HL-60/S4 treated with phorbol 12-myristate 13-acetate at 8.2 ng/mL for 4 days and 3 days (cell line): Measurements from ENCODE around the gene ITPKC.
"Not testable (repeated sequence)": the region's sequence is repeated elsewhere in the genome, so short reads cannot be mapped to it uniquely, and the experiment has no call there.

ENCODE experiments used
- in situ Hi-C: fragments of 300-500 bp; cut with MboI; formaldehyde crosslinking; loops from 2 replicates; pipeline ENCODE4 v1.15.0; 2022; ENCODE audit warnings: low sequenced_read_pairs

ITPKC gene

DNA sequence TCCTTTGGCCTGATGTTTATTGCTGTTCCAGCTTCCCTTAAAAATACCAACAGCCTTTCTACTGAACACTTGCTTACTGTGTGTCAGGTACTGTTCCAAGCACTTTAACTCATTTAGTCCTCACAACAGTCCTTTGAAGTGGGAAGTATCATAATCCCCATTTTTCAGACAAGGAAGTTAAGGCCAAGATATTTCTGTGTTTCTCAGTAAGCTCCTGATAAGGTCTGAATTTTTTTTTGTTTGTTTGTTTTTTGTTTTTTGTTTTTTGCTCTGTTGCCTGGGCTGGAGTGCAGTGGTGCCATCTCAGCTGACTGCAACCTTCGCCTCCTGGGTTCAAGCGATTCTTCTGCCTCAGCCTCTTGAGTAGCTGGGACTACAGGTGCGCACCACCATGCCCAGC, 41.6 kb downstream of the ITPKC start:
- in situ Hi-C loops: no loop called here

DNA sequence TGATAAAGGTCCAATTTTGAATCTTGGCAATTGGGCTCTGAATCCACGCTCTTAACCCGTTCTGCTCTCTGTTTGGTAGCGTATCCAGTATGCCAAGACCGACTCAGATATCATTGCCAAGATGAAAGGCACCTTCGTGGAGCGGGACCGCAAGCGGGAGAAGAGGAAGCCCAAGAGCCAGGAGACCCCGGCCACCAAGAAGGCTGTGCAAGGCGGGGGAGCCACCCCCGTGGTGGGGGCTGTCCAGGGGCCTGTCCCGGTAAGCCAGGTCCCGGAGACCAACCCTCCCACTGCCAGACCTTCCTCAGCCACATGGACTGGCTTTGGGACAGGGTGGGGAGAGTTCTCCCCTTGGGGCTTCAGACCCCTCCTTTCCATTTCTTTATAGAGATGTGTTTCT, 42.4 kb downstream of the ITPKC start:
- in situ Hi-C loops: no loop called here

DNA sequence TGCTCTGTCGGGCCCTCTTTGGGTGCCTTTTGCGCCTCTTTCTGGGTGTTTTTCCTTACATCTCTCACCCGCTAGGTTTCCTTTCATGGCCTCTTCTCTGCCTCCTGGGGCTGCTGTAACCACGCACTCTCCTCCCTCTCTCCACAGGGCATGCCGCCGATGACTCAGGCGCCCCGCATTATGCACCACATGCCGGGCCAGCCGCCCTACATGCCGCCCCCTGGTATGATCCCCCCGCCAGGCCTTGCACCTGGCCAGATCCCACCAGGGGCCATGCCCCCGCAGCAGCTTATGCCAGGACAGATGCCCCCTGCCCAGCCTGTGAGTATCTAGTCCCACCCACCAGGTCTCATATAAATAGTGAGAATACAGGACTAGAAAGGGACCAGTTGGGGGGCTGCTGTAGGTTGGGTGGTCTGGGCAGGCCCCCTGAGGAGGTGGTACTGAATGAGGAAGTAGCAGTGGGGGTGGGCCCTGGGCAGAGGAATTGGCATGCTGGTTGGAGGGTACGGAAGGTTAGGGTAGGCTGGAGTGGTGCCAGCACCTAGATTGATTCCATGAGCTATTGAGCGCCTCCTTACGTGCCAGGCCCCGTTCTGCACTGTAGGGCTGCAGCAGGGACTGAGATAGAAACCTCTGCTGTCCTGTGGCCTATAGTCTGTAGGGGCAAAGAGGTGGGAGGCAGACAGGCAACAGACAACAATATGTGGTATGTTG, 46.0 kb downstream of the ITPKC start:
- in situ Hi-C loops: no loop called here

DNA sequence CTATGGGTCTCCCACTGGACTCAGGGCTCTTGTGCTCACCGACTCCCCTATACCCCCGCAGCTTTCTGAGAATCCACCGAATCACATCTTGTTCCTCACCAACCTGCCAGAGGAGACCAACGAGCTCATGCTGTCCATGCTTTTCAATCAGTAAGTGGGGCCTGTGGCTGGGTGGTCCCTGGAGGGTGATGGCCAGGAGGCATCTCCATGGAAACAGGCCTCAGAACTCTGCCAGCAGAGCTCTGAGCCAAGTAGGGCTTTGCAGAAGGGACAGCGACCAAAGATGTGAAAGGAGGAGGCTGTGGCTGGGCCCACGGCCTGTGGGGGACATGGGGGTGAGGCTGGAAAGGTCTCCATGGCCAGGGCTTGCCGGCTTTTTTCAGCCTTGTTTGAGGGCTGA, 46.6 kb downstream of the ITPKC start:
- in situ Hi-C loops: no loop called here

DNA sequence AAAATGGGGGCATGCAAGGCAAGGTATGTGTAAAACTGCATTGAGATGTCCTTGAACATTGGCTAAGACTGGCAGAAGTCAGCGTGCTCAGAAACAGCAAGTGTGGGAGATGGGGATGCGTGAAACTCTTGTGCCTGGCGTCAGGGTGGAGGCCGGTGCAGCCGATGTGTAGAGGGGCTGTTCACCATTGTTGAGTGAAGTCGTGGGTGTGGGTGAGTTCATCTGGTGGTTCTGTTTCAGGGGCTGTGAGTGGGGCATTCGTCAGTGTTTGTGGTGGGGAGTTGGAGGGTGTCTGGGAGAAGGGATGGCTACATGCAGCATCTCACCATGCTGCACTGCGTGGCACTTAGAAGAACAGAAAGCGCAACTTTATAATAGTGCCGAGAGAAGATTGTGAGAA, 47.1 kb downstream of the ITPKC start:
- in situ Hi-C loops: no loop called here

DNA sequence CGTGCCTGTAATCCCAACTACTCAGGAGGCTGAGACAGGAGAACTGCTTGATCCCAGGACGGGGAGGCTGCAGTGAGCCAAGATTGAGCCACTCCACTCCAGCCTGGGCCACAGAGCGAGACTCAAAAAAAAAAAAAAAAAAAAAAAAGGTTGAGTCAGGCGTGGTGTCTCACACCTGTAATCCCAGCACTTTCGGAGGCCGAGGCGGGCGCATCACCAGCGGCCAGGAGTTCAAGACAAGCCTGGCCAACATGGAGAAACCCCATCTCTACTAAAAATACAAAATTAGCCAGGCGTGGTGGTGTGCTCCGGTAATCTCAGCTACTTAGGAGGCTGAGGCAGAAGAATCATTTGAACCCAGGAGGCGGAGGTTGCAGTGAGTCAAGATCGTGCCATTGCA, 49.5 kb downstream of the ITPKC start:
- in situ Hi-C loops: not testable (repeated sequence)

DNA sequence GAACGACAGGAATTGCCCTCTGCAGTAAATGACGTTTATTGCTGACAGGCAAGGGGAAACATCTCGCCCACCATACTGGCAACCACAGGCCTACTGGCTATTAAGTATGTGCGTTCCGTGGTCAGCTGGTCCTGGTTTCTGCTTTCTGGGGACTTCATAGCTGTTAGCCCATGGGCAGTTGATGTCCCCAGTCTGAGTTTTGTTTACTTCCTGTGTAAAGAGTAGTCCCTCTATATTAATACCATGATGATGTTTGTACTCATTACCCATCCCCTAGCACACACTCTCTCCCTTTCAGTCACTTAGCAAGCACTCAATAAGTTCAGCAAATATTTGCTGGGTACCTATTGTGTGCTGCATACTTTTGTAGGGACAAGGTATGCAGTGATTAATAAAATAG, 52.0 kb downstream of the ITPKC start:
- in situ Hi-C loops: no loop called here

DNA sequence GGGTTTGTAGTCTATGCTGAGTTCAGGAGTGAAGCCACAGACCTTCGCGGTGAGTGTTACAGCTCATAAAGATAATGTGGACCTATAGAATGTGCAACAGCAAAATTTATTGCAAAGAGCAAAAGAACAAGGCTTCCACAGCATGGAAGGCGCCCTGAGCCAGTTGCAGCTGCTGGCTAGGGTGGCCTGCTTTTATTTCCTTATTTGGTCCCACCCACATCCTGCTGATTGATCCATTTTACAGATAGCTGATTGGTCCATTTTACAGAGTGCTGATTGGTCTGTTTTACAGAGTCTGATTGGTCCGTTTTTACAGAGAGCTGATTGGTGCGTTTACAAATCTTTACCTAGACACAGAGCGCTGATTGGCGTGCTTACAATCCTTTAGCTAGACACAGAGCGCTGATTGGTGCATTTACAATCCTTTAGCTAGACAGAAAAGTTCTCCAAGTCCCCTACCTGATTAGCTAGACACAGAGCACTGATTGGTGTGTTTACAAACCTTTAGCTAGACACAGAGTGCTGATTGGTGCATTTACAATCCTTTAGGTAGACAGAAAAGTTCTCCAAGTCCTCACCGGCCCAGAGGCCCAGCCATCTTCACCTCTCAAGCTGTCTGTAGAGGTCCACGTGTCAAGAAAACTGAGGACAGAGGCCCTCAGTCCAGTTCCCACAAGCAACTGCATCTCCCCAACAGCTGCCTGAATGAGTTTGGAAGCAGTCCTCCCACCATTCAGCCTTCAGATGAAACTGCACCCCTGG, 54.4 kb downstream of the ITPKC start:
- in situ Hi-C loops: not testable (repeated sequence)

DNA sequence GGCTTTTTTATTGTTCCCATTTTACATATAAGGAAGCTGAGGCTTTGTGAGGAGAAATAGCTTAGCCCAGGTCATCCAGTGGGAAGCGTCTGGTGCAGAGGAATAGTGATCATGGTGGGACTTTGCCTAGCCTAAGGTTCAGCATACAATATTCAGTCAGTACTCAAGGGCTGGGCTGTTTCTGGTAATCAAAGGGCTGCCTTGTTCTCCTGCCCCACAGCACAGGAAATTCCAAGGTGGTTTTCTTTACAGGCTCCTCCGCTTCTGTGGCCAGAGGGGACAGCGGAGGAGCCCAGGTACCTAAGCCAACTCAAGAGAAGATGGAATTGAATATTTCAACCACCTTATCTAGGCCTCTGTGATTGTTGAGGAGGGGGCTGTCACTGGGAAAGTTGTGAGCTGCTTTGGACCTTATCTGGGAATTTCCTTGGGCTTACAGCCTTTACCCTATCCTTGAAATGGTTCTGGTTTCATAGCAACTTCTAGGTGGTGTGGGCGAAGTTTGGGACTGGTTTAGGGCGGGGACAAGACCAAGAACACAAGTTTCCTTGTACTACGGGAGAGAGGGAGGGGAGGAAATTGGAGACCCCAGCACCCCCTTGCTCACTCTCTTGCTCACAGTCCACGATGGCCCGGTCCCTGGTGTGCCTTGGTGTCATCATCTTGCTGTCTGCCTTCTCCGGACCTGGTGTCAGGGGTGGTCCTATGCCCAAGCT, 58.2 kb downstream of the ITPKC start, which contains the start of gene MIA:
Gene MIA (plus strand): TSS at position 606 of the 716 bp plus-strand sequence. CDS start 22 bp downstream, at position 628.
- in situ Hi-C loops: no loop called here

DNA sequence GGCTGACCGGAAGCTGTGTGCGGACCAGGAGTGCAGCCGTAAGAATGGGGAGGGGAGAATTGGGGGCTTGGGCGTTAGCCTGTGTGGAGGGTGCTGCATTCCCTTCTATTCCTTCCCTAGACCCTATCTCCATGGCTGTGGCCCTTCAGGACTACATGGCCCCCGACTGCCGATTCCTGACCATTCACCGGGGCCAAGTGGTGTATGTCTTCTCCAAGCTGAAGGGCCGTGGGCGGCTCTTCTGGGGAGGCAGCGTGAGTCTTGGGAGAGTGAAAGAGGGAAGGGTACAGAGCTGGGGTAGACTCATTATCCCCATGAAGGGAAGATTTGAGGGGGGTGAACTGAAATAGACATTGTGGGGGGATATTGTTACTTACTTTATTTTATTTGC, 58.7 kb downstream of the ITPKC start:
- in situ Hi-C loops: no loop called here

DNA sequence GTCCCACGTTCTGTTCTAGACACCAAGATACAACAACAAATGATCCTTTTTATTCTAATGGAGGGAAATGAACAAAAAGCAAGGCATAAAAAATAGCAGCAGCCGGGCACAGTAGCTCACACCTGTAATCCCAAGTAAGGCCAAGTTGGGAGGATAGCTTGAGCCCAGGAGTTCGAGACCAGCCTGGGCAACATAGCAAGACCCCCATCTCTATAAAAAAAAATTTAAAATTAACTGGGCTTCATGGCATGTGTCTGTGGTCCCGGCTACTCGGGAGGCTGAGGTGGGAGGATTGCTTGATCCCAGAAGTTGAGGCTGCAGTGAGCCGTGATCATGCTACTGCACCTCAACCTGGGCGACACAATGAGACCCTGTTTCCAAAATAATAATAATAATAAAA, 59.5 kb downstream of the ITPKC start:
- in situ Hi-C loops: no loop called here

DNA sequence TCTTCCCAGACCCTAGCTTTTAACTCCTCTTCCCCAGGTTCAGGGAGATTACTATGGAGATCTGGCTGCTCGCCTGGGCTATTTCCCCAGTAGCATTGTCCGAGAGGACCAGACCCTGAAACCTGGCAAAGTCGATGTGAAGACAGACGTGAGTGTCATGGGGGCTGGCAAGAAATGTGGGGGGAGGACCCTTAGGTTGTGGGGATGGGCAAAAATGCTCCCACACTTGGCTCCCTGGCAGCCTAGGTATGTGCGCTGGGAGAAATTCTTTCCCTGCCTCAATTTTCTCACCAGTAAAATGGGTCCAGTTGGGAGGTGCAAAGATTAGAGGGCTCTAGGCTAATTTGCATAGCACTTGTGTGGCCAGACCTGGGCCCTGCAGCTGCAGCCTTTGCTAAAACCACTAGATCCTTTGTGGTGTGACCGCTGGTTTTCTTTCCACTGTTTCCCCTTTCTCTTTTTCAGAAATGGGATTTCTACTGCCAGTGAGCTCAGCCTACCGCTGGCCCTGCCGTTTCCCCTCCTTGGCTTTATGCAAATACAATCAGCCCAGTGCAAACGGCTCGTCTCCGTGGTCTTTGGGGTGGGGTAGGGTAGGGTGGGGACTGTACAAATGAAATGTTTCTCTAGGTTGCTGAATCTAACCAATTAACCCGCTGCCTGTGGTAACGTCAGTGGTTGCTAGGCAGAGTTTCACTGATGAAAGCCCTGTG, 60.2 kb downstream of the ITPKC start:
- in situ Hi-C loops: no loop called here

DNA sequence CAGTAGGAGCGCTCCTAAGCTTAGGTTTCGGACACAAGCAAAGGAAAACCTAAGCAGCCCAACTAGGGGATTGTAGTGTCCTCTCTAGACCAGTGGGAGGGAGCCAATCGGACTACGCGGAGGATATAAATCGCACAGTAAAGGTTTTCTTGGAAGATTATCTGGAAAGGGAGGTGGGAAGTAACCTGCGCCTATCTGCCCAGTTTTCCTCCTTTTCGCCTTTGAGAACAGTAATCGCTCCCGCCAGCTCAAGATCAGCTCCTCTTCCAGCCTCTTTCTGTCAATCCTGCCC, 60.7 kb downstream of the ITPKC start:
- in situ Hi-C loops: no loop called here

DNA sequence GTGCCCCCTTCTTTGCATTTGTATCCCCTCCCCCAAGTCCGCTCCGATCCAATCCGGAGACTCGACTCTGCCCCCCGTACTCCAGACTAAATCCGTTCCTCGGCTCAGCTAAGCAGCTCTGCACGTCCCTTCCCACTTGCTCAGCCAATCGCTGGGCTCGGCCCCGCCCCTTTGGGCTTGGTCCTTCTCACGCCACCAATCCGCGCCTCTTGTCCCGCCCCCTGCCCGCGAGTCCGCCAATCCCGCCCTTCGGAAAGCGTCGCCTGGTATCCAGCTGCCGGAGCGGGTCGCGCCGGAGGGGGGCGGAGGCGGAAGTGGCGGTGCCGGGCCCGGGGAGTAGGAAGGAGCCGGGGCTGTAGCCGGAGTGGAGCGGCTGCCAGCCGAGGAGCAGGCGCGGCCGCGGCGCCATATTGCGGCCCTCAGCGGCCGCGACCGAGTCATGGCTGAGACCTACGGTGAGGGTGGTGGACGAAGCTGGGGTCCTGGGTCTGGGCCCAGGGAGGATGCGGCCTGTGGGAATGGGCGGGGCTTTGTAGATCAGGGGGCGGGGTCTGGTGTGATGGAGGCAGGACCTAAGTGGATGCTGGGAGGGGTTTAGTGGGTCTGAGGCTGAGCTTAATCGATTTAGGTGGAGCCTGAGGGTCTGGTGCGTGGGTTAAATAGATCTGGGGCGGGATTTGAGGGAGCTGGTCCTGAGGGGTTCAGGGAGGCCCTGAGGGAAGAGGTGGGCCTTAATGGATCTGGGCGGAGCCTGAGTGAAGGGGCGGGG, 61.2 kb downstream of the ITPKC start, which contains the start of gene RAB4B:
Gene RAB4B (plus strand): TSS at position 311 of the 769 bp plus-strand sequence. CDS start 129 bp downstream, at position 440.
- in situ Hi-C loops: no loop called here

DNA sequence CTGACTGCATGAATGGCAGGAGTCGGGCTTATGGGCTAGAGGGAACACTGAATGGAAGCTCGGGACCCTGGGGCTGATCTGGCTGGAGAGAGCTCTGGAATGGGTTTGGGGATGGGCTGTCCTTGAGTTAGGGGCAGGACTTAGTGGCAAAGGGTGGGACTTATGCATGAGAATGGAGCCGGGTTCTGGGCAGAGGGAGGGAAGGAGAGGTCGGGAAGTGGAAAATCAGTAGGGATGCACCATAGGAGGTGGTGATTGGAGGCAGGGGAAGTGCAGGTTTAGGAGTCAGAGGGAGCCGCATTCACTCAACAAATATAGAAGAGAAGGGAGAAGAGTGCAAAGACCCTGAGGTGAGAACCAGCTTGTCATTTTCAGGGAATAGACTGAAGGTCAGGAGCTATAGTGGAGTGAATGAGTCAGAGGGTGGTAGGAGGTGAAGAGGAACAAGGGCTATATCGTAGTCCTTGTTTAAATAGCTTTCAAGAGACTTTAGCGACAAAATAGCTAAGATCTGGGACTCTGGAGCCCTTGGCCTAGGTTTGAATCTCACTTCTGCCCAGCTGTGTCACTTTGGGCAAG, 61.9 kb downstream of the ITPKC start:
- in situ Hi-C loops: no loop called here

DNA sequence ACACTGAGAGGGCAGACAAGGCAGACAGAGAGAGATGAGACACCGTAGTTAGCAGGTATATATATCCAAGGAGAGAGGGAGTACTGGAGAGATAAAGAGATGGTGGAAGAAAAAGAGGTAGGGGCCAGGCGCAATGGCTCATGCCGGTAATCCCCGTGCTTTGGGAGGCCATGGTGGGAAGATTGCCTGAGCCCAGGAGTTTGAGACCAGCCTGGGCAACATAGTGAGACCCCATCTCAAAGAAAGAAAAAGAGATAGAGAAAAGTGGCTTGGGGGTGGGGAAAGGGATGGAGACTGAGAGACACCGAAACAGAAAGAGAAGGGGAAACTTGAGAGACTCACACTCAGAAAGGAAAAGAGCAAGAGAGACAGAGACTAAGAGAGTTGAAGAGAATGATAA, 63.7 kb downstream of the ITPKC start:
- in situ Hi-C loops: no loop called here

DNA sequence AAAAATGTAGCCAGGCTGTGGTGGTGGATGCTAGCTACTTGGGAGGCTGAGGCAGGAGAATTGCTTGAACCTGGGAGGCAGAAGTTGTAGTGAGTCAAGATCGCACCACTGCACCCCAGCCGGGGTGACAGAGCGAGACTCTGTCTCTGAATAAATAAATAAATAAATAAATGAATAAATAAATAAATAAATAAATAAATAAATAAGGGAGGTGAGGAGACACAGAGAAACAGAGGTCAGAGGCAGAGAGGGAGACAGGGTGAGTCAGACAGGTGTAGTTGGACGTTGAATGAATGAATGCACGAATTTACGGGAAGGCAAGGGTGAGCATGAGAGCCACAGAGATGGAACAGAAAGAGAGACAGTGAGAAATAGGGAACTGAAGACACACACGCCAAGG, 64.2 kb downstream of the ITPKC start:
- in situ Hi-C loops: no loop called here

DNA sequence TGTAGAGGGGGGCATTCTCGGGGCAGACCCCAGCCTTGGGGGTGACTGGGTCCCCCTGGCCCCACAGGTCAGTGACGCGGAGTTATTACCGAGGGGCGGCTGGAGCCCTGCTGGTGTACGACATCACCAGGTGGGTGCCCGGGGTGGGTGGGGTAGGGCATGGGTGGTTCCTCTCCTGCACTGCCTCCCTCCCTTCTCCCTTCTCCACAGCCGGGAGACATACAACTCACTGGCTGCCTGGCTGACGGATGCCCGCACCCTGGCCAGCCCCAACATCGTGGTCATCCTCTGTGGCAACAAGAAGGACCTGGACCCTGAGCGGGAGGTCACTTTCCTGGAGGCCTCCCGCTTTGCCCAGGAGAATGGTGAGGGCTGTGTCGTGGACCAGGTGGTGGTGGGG, 66.8 kb downstream of the ITPKC start:
- in situ Hi-C loops: no loop called here

DNA sequence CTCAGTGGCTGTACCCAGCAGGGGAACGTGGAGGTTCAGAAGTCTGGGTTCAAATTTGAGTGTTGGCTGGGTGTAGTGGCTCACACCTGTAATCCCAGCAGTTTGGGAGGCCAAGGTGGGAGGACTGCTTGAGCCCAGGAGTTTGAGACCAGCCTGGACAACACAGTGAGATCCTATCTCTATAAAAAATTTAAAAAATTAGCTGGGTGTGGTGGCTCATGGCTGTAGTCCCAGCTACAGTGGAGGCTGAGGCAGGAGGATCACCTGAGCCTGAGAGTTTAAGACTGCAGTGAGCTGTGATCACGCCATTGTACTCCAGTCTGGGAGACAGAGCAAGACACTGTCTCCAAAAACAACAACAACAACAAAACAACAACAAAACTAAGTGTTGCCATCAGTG, 67.2 kb downstream of the ITPKC start:
- in situ Hi-C loops: not testable (repeated sequence)

DNA sequence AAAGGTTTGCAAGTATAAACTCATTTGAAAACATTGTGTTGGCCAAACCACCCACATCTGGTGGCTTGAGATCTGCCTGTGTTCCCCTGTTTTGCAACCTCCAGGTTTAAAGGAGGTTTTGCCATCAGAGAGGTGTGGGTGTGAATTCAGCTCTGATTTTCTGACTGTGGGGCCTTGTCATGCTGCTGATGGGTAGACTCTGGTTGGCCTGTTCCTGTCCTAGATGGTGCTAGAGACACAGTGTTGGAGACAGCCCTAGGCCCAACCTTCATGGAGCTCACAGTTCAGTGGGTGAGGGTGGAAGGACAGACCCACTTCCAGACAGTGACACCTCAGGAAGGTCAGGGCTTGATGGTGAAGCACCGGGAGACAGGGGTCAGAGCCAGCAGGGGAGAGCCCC, 68.6 kb downstream of the ITPKC start:
- in situ Hi-C loops: no loop called here
